PFSK-1 (cell line): ENCODE data around the gene RAB8A.

Source experiments
- FOXP2 ChIP-seq: optimal IDR thresholded peaks from 2 replicates; pipeline ENCODE3; 2011; ENCODE audit warnings: borderline replicate concordance, control low read depth, inconsistent platforms; ENCODE audit not compliant: insufficient read depth; ENCODE audit errors: extremely low read length, extremely low read depth
- POLR2AphosphoS5 ChIP-seq: IDR thresholded peaks from 2 replicates; pipeline ENCODE4 v1.6.1; 2012; ENCODE audit warnings: low read depth, mild to moderate bottlenecking, control low read depth, low read length, moderate library complexity
- REST ChIP-seq, 2 experiments: IDR thresholded peaks; 2 replicates each; pipeline versions ENCODE4 v1.6.1 to v1.8.0; 2011 to 2012; ENCODE audit warnings: low read depth in 2 of 2, low read length in 2 of 2, control low read depth in 1 of 2, inconsistent platforms in 1 of 2, mild to moderate bottlenecking in 1 of 2, moderate library complexity in 1 of 2; ENCODE audit not compliant: insufficient read depth in 1 of 2
- SIN3A ChIP-seq: IDR thresholded peaks from 2 replicates; pipeline ENCODE4 v1.6.1; 2012; ENCODE audit warnings: mild to moderate bottlenecking, low read length, moderate library complexity, borderline replicate concordance; ENCODE audit not compliant: insufficient read depth
- TAF1 ChIP-seq: IDR thresholded peaks from 2 replicates; pipeline ENCODE4 v1.6.1; 2012; ENCODE audit warnings: low read length, control low read depth, borderline replicate concordance; ENCODE audit not compliant: insufficient read depth

Gene RAB8A

DNA sequence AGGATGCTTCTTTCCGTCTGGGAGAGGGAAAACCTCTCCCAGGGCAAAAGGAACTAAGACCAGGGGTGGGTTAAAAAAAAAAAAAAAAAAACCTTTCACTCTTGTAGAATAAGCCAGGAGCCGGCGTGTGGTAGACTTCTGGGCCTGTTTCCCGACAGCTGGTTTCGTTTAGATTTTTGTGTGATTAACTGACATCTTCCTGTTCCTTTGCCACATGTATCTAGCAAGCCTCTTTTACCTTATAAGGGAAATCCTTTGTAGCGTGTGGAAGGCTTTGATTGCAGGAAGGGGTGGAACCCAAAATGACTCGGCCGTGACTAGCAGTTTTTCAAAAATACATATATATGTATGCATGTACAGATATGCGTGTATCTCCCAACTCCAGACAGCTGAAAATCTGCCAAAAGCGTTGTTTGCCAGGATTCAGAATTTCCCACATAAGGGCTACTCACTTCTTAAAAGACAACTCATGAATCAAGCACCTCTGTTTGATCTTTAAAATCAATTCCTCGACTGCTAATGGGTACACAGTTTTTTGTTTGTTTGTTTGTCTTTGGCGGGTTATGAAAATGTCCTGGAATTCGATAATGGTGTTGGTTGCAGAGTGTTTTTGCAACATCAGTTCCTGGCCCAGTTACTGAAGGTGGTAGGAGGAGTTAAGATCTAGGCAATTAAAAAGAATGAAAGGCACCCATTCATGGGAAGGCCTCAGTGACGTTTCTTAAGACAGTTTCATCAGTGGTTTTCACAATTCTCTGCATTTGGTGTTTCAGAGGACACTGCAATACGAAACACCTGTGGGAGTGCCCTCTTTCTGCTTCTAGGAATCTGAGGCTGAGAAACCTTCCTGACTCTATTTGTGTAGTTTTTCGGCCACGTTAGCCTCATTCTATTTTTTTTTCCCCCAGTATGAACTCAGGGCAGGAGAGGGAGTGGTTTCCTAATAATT lies 32.7 kb upstream of the RAB8A start:
- no peak for TF ChIP-seq FOXP2
- peak; percentile 96 for TF ChIP-seq SIN3A
- no peak for TF ChIP-seq REST (IDR thresholded peaks at IDR 0.05; ENCODE audit: insufficient read depth in 1 of 2, low read depth in 2 of 2, low read length in 2 of 2)
- TF ChIP-seq POLR2AphosphoS5, result peak; percentile 79
- TF ChIP-seq TAF1, result peak; percentile 59; the same call in 1 of the 2 replicates

- TF ChIP-seq TAF1 (no peak), REST (IDR thresholded peaks at IDR 0.05; ENCODE audit: insufficient read depth in 1 of 2, low read depth in 2 of 2, low read length in 2 of 2) (no peak), FOXP2 (no peak), POLR2AphosphoS5 (no peak), SIN3A (no peak)
Observed at GRCh38 chr19:16084067-16084685, 27.5 kb upstream of the RAB8A start.

GRCh38 chr19:16085115-16085514 lies 26.6 kb upstream of the RAB8A start:
- no peak for TF ChIP-seq TAF1
- no peak for TF ChIP-seq FOXP2
- TF ChIP-seq SIN3A, result no peak
- no peak for TF ChIP-seq REST (IDR thresholded peaks at IDR 0.05; ENCODE audit: insufficient read depth in 1 of 2, low read depth in 2 of 2, low read length in 2 of 2)
- TF ChIP-seq POLR2AphosphoS5, result no peak

- TF ChIP-seq POLR2AphosphoS5 (no peak), TAF1 (no peak), FOXP2 (no peak), REST (IDR thresholded peaks at IDR 0.05; ENCODE audit: insufficient read depth in 1 of 2, low read depth in 2 of 2, low read length in 2 of 2) (no peak), SIN3A (no peak)
Observed at GRCh38 chr19:16087940-16088339, 23.7 kb upstream of the RAB8A start.
